ENCODE data around the gene OR7G2. TPM values are rescaled to one million over a fixed set of nuclear protein-coding genes. Genes with fewer than 3 reads are reported as not detected.

Gene OR7G2
- total RNA-seq, result not detected in 2 replicates

DNA sequence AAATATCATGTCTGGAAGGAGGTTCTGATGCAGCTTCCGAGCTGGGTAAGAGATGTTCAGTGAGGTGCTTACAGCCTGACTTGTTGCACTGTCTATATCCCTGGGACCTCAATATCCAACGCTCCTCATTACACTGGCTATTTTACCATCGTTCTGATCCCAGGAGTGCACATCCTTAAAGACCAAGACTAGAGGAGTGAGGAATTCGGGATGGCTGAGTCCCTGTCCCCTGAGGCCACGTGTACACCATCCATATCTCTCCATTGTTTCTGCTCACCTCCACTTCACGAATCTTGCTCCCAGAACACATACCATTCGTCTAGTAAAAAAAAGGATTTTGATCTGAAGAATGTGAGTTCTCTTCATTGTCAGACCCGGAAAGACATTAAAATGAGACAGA is at the start of gene OR7G2:
Gene OR7G2, minus strand, starts transcription at position 101 of the 400 bp plus-strand sequence. CDS start 4,232 bp downstream, outside the sequence.
- intact Hi-C loops (cut with micrococcal nuclease), result no loop called here

DNA sequence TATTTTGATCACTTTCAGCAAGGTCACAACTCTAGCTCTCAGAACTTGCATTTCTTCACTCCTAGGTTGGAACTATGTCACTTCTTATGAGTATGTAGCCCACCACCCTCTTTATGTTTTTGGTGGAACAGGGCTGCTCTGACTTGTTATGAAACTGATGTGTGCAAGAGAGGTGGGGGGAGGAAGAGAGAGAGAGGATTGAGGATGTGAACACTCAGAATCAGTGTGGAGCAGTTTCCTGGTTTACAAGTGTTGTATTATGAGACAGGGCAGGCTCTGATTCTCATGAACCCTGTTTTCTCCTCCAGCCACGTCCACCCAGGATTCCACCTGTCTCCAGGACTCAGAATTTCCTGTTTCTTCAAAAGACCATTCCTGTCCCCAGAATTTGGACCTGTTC is 49.0 kb upstream of the OR7G2 start:
- intact Hi-C loops (cut with micrococcal nuclease), result no loop called here

DNA sequence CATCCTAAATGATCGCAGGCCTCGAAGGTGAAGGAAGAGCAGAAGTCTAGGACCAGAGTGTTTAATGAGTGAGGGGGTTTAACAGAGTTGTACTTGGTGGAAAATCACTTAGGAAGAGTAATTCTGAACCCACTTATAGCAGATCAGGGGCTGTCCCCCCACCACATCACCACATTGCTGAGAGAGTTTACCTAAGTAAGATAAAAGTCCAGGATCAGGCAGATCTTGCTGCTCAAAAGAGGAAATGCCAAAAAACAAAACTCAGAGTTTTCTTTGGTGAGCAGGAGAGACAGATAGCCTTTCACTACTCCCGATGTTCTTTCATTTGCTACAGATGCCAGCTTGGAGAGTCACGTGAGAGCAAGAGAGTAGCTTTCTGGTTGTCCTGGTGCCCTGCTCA is 48.3 kb upstream of the OR7G2 start:
- intact Hi-C loops (cut with micrococcal nuclease), result no loop called here

DNA sequence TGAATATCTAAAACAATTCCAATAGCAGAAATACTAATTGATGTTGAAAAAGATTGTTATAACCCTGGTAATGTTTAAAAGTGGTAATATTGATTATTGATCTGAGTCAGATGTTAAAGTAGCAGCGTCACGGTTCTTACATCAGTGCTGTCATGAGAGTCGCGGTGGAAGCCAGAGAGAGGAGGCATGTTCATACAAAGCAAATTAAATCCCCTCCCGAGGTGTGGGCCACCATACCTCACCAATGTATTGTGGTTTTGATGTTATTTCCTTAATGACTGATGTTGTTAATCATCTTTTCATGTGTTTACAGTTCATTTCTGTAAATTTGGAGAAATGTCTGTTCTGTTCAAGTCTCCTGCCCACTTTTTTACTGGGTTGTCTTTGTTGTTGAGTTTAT is 44.1 kb upstream of the OR7G2 start:
- intact Hi-C loops (cut with micrococcal nuclease), result no loop called here

DNA sequence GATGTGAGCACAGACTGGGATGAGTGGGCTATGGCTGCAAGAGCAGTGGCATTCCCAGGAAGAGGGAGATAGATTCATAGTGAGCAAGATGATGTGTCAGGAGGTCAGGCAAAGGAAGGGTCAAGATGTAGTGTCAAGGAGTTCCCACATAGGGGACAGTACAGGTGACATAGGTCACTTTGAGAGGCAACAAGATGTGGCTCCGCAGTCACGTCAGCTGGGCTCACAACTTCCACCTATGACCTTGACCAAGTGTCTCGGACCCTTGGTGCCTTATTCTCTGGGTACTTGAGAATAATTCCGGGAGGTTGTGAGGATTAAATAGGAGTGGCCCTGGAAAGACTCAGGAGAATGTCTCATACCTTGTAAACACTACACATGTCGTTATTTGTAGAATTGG is 43.4 kb upstream of the OR7G2 start:
- intact Hi-C loops (cut with micrococcal nuclease), result no loop called here

DNA sequence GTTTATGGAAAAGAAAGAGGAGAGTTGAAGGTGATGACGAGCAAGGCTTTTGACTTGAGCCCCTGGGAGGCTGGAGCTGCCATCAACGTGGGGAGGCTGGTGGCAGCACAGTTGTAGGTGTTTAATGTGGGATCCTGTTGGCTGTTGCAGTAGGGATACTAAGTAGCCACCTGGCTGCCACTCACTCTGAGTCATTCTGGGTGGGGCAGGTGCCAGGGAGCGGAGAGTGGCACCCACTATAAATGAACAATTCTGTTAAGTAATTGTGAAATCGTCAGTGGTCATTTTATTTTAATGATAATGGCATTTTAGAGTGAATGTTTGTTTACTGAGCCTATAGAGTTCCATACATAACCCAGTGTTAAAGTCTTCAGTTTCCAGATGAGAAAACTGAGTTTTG is 42.7 kb upstream of the OR7G2 start:
- intact Hi-C loops (cut with micrococcal nuclease), result no loop called here

DNA sequence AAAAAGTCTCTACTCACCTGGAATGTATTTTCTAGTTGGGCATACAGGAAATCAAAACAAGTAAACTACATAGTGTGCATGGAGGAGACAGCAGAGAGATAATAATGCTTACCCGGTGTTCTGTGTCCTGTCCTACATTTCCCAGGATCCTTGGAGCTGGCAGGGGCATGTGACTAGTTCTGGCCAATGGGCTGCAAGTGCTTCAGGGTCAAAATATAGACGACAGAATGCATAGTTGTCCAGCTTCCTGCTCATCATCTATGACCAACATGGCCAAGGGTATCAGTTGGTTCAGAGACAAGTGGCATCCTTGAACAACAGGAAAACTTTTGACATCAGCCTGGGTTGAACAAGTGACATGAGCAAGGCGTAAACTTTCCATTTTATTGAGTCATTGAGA is 41.4 kb upstream of the OR7G2 start:
- intact Hi-C loops (cut with micrococcal nuclease), result no loop called here

DNA sequence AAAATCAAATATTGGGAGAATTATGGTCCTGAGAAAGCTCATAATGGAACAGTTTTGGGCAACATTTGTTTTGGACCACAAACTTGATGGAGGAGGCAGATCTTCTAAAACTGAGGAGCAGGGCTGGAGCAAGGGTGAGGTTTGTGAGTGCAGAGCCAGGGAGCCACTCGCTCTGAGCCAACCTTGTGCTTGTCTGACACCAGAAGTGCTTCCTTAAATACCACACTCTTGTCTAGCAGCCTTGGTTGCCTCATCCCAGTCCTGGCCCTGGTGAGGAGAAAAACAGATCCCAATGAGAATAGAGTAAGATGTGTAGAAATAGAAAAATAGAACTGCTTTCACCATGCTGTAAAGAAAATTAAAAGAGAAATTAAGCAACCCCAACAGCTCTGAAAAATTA is 39.6 kb upstream of the OR7G2 start:
- intact Hi-C loops (cut with micrococcal nuclease), result no loop called here

DNA sequence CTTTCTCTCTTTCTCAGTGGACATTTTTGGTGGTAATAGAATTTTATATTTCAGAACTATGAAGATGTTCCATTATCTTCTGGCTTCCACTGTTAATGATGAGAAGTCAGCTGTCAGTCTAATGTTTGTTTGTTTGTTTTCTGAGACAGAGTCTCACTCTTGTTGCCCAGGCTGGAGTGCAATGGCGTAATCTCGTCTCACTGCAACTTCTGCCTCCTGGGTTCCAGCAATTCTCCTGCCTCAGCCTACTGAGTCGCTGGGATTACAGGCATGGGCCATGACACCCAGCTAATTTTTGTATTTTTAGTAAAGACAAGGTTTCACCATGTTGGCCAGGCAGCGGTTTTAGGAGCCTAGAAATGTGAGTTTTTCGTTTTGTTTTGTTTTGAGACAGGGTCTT is 37.6 kb upstream of the OR7G2 start:
- intact Hi-C loops (cut with micrococcal nuclease), result loop anchor here (5.0 kb wide), 1 partner anchor 952 kb away; no protein-coding TSS in a partner anchor

DNA sequence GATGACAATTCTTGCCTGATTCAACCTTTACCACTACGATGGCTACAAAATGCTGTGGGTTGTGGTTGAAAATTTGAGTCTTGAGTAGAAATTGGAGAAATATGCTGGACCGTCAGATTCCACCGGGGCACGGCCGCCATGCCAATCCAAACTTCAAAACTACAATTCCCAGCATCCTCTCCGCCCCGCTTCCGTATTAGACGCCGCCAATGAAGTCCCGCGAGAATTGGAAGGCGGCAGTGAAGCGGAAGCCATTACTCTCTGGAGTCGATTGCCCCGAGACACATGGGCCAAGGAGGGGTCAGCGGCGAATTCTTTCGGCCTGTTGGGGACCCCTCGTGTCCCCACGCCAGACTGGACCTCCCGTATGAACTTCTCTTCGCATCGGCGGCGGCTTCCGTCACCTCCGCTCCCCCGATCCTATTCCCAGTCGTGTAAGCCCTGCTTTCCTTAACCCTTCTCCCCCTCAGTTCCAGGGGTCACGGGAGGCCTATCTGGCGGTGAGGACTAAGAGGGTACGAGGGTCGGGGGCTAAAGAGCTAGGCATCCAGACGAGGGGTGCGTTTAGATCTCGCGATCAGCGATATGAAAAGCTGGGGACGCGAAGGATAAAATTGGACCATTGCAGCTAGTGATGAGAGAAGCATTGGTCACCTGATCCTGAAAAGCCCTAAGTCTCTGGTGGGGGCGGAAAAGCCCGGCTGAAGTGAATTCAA is 33.0 kb upstream of the OR7G2 start, which contains the start of gene ZNF317:
Gene ZNF317, plus strand, starts transcription at position 239 of the 716 bp plus-strand sequence. CDS start 15,620 bp downstream, outside the sequence.
- intact Hi-C loops (cut with micrococcal nuclease), result loop anchor here (1.0 to 5.0 kb wide), 7 partner anchors 169 to 957 kb away; partner anchors contain the start of genes FBXL12, MBD3L1, ZNF266 and ZNF558

DNA sequence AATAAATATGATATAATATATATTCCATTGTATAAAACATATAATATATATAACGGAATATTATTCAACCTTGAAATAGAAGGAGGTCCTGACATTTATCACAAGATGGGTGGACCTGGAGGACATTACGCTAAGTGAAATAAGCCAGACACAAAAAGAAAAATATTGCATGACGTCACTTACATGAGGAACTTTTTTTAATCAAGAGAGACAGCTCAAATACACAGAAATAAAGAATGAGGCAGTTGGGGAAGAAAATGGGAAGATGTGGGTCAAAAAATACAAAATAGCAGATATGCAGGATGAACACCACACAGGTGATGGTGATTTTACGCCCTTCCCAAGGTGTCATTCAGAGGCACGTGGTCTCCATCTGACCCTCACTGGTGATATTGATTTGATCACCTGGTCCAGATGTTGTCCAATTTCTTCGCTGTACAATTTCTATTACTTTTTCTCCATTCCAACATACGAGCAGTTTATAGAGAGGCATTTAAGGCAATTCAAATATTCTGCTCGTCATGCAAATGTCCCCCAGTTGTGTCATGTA is 32.4 kb upstream of the OR7G2 start:
- intact Hi-C loops (cut with micrococcal nuclease), result loop anchor here (1.0 to 5.0 kb wide), 8 partner anchors 170 to 958 kb away; partner anchors contain the start of genes FBXL12, MBD3L1, ZNF266 and ZNF558

DNA sequence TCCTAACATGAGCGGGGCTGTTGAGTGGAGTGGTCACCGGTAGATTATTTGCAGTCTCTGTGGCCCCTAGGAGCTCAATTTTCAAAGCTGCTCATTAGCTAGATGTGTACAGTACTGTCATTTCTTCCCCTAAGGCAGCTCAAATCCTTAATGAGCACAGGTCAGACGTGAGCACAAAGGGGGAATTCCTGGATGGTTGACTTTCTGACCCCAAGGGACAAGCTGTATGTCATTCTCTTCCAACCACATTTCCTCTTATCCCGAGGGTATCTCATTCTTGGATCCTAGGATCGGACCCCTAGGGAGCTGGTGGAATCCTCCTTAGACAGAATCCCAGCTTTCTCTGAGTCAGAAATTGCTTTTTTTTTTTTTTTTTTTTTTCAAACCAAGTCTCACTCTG is 25.1 kb upstream of the OR7G2 start:
- intact Hi-C loops (cut with micrococcal nuclease), result no loop called here

DNA sequence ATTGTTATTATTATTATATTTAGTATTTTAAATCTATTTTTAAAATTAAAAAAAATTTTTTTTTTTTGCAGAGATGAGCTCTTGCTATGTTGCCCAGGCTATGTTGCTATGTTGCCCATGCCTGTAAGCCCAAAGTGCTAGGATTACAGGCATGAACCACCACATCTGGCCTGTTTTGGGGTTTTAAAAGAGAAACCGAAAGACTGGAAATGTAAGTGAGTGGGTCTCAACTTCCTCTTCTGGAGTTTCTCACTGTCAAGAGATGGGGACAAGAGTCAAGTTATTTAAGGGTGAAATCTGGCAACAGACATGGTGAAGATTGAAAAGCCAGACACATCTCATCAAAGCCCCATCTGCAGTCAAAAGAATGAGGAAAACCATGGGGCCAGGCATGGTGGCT is 23.7 kb upstream of the OR7G2 start:
- intact Hi-C loops (cut with micrococcal nuclease), result no loop called here

DNA sequence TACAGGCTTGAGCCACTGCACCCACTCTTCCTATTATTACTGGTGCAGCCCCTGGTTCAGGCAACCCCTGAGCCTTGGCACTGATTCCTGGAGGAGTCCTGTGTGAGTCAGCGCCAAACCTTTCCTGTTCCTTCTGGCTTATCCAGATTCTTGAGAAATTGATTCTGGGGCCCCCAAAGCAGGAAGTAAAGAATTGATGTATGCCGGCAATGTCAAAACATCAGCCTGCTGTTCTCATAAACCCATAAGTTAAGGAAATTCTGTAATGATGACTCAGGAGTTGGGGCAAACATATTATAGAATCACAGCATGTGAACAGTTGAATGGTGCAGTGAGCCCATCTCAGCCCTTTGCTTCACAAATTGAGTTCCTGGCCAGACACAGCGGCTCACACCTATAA is 20.9 kb upstream of the OR7G2 start:
- intact Hi-C loops (cut with micrococcal nuclease), result no loop called here

DNA sequence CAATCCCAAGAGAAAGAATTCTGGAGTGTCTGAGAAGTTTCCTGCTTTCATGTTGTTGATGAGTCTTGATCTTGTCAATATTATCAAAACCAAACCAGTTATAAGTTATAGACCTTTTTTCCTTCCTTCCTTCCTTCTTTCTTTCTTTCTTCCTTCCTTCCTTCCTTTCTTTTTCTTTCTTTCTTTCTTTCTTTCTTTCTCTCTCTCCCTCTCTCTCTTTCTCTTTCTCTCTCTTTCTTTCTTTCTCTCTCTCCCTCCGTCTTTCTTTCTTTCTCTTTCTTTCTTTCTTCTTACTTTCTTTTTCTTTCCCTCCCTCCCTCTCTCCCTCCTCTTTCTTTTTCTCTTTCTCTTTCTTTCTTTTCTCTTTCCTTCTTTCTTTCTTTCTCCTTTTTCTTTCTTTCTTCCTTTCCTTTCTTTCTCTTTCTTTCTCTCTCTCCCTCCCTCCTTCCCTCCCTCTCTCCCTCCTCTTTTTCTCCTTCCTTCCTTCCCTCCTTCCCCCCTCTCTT is 19.7 kb upstream of the OR7G2 start, which contains the start of gene OR7G3:
Gene OR7G3, minus strand, starts transcription at position 51 of the 506 bp plus-strand sequence. Its CDS starts 0 bp downstream, at position 51.
- intact Hi-C loops (cut with micrococcal nuclease), result no loop called here

DNA sequence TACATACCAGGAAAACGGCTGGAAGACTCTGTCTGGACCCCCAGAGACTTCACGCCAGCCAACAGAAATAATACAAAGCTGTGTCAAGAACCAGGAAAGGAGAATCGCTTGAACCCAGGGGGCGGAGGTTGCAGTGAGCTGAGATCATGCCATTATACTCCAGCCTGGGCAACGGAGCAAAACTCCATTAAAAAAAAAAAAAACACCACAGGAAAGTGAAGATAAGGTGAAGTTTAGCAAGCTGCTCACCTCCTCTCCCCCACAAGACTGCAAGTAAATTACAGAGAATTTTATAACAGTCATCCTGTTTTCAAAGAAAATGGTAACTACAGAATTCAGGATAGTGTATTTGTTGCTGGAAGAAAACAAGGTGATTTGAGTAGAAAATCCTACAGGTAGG is 9.3 kb upstream of the OR7G2 start:
- intact Hi-C loops (cut with micrococcal nuclease), result no loop called here

DNA sequence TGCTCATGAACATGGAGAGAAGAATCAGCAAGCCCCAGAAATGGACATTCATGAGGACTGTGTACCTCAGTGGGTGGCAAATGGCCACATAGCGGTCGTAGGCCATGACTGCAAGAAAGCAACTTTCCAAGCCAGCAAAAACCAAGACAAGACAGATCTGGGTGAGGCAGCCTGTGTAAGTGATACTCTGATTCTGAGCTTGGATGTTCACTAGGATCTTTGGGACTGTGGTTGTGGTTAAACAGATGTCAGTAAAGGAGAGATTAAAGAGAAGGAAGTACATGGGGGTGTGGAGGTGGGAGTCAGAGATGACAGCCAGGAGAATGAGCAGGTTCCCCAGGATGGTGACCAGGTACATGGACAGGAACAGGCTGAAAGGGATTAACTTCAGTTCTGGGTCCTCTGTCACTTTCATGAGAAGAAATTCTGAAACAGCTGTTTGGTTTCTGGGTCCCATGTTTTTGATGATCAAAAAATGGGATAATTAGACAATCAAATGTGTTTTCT is 8.1 kb upstream of the OR7G2 start, which contains the start of gene OR7G1:
Gene OR7G1, minus strand, starts transcription at position 457 of the 507 bp plus-strand sequence. Its CDS starts 0 bp downstream, at position 457.
- intact Hi-C loops (cut with micrococcal nuclease), result no loop called here

DNA sequence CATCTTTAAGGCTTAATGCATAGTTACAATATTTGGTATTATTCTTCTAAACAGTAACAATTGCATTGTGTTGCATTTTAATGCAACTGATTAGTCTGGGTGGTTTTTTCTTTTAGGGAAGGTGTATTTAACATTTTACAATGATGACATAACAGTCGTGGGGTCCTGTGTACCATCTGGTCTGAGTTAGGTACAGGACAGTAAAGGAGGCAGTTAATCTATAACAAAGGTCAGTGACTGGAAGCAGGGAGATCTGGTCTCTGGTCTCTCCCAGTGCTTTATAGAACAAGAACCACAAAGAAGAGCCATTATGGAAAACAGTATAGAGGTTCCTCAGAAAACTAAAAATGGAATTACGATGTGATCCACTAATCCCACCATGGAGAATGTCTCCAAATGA is 2.7 kb upstream of the OR7G2 start:
- intact Hi-C loops (cut with micrococcal nuclease), result no loop called here

DNA sequence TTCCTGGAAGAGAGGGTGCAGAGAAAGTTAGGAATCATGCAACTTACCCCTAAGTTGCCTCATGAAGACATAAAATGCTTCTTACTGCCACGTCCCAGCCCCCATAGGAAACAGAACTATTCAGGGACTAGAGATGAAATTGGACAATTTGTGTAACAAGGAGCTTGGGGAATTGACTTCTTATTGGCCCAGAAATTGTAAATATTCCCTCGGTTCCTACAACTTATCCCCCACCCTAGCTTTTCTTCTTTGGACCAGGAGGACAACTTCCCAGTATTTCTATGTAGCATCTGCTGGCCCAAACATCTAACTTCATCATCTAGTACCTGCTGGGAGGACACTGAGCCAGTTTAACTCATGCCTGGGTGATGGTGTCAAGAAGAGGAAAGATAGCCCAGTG is 20.5 kb downstream of the OR7G2 start, which contains the start of gene OR1M1:
Gene OR1M1, plus strand, starts transcription at position 301 of the 400 bp plus-strand sequence. CDS start 6,184 bp downstream, outside the sequence.
- intact Hi-C loops (cut with micrococcal nuclease), result no loop called here

DNA sequence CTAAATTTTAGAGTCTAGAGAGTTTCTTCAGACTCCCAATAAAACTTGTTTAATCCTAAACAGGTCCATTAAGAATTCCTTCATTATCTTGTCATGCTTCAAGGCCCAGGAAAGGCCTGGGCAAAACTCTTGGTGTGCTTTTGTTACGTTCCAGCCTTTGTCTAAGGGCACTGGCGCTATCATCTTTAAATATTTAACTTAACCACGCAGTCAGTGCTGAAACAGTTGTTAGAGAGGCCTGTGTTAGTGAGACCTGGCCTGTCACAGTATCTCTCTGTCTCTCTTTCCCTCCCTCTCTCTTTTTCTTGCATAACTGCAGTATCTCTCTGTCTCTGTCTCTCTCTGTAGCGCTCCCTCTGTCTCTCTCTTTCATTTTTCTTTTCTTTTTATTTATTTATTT is 28.6 kb downstream of the OR7G2 start:
- intact Hi-C loops (cut with micrococcal nuclease), result loop anchor here (1.0 kb wide), 1 partner anchor 424 kb away; no protein-coding TSS in a partner anchor

DNA sequence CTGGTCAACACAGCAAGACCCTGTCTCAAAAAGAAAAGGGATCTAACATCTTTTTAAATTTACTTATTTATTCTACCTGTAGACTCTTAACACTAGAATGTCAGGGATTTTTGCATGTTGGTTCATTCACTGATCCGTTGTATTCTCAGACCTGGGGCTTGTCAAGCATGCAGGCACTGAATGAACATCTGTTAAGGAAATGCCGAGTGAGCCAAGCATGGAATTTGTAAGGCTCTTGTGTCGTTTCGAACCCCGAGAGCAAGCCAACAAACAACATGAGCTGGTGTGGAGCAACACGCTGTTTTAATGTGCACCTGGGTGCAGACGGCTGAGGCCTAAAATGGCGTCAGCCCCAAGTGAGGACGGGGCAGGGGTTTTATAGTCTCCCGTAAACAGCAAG is 30.4 kb downstream of the OR7G2 start:
- intact Hi-C loops (cut with micrococcal nuclease), result no loop called here
